Stimulated activated CD8-positive, alpha-beta memory T cell treated with anti-CD3 and anti-CD28 coated beads, Interleukin-2, amount 100 ng/mL, for 48 hours (primary cell): Measurements from ENCODE around the gene DENND11.

Experiments used
- DNase-seq, 2 donors: peaks; one replicate each; pipeline ENCODE4 v3.0.0-alpha.2; 2020; ENCODE audit warnings: low read depth in 2 of 2

DENND11 gene

DNA sequence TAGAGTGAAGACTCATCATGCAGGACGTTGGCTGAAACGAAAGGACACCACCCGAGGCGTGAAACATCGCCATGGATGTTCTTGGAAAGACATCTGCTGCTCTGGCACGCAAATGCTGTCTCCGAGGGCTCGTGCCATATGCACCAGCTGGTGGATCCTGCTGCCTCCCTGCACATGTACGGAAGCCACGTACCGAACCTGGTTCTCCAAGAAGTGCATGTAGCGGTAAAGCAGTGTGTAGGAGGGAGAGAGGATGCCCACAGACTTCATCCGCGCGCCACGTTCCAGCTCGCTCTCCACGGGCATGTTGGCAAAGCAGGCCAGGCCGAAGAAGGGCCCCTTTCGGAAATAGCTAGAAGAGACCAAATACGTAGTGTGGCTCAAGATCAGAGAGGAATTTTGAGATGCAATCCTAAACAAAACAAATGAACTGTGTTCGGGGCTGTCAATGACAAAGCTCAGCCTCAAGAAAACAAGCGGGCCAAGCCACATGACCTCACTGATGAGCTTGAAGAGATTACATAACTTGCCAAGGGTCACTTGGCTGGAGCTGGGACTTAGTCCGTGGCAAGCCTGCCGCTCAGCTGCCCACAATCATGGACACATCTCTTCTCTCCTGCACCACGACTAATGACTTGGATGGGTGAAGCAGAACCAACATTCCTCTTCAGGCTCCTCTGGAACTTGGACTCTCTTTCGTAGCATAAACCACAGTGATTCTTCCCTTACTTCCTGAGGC is 16.5 kb downstream of the DENND11 start:
- DNase-seq = no peak

DNA sequence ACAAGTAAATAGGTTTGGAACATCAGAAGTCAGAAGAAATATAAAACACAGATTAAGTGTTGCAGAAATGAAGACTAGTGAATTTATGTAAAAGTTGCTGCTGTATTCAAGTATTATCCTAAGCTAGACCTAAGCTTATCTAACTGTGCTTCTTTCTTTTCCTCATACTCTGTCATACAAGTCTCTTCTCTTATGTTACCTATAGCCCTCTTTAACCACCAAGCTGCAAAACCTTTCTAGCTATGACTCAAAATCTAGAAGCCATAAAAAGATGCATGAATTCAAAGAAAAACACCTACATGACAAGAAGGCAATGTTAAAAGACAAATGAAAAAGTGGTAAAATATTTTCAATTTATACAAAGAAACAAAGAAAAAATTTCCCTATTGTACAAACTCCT is 23.0 kb downstream of the DENND11 start:
- no peak for DNase-seq

DNA sequence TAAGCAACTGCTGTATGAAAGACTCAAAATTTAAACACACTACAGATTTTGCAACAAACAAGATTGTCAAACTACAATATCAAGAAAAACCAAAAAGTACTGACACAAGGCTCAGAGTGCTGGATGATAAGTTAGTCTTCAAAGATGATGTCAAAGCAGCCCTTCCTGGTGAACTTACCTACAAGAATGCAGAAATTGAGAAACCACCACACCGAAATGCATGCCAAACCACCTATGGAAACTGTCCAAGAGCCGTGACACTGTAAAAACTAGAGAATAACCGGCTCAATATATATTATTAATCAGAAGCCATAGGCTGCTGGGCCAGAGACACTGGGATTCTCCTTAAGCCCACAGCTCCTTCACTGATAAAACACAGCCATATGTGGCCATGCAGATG is 25.3 kb downstream of the DENND11 start:
- DNase-seq = no peak

DNA sequence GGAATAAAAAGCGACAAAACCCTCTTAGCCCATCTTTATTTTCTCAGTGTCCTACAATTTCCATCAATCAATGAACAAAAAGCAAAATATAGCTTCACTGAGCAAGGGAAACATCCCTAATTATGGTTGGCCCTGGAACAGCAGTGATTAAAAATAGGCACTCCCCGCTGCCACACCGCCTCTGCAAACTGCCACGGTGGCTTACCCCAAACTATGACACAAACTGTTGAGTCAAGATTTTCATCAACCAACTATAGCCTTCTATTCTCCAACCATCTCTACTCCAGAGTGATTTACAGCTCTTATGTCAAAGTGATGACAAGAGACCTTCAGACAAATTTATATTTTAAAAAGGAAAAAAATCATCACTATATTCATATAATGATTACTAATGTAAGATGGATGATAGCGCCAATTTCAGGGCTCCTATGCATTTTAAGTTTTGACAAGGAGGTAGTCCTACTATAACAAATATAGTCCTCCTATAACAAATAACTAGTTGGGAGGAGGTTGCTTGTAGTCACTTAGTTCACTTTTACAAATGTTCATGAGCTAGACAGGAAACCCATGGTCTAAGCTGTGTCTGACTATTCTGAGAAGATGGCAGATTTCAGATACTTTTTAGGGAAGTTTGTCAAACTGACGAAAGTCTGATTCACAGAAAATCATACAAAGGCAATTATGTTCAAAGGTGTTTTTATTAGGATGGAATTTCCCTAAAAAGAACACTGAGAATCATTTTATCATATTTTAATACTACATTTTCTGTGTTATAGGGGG is 26.3 kb downstream of the DENND11 start:
- no peak for DNase-seq

DNA sequence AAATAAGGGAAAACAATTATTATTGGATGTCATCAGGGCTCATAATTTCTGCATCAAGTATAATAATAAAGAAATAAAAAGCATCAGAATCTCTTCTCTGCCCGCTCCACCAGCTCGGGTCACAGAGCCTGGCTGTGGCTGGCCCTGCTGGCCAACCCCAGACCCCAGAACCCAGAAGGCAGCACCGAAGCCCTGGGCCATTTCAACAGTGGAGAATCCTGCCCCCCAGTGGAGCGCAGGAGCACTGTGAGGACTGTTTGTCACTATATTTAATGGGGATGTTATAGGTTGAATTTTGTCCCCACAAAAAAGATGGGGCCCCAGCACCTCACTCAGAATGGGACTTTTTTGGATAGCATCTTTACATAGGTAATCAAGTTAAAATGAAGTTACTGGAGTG is 27.3 kb downstream of the DENND11 start:
- no peak for DNase-seq

DNA sequence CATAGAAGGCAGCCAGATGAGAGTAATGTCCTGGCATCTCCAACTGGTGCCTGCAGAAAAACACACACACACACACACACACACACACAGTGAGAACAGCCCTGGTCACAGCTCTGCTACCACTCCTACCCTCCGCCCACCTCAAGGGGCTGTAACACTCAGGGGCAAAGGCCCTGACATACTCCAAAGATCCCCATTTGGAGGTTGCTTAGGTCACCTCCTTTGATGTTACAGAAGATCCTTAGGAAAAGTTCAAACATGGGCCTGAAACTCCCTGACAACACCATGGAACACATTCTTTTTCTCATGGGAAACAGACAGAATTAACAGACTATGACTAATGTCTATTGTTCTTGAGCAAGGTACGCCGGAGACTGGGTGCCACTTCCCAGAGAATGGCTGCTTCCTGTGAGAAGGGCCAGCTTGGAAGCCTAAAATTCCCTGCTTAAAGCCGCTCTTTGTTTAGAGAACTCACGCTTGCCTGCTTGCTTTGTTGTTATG is 27.7 kb downstream of the DENND11 start:
- DNase-seq = no peak

DNA sequence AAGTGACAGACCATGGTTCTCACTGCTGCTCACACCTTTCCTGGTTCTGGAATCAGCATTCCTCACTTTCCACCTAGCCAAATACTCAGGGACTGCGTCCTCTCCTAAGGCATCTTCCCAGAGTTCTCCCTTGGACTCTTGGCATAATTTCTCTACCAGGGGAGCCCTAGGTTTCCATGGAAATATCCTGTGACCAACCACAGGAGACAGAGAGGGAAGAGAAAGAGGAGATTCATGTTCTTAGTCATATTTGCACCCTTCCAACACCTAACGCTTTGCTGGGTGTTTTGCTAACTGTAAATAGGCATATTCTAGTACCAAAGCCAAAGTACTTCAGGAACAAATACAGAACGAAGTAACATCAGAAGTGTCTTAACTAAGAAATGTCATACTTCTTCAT is 28.6 kb downstream of the DENND11 start:
- no peak for DNase-seq

DNA sequence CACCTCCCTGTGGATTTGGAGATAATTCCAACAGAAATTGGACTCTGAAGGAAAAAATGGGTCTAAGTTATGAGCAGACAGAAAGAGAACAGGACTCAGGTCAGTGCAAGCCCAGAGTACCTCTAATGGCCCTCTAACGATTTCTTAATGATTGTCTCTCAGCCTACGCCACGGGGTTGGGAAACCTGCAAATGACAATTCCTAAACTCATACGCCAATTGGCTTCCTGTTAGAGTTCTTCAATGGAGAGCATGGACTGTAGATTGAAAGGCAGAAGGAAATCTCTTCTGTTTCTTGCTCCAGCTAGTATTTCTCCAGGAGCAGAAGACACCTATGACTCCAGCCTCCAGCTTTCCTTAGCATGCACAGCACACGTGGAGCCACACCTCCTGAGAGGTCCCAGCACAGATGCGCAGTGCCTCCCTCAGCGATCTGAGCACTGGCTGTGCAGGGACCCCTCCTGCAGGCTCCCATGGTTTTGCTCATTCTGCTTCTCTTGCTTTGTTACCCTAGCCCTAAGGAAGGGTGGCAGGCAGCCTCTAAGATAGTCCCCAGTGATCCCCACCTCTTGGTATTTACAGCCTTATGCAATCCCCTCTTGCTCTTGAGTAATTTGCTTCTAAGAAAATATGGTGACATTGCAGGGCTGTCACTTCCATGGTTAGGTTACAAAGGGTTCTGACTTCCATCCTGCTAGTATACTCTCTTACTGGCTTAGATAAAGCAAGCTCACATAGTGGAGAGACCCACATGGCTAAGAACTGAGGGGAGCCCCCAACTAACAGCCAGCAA is 30.1 kb downstream of the DENND11 start:
- DNase-seq = no peak

DNA sequence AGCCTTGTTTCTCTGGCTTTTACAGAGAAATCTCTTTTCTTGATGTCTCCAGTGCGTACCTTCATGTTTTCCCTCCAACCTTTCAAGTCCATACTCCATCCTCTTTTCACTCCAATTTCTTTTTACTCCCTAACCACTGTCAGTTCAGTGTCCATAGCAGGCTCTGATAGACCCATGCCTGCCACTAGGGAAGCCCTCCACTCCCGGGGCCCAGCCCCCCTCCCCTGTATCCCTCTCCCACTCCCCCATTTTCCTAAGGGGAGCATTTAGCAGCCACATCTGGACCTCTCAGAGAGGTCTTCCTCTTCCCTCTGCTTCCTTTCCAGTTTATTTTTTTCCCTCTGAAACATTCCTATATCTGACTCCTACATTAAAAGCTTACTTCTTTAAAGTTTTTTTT is 33.1 kb downstream of the DENND11 start:
- DNase-seq = no peak

DNA sequence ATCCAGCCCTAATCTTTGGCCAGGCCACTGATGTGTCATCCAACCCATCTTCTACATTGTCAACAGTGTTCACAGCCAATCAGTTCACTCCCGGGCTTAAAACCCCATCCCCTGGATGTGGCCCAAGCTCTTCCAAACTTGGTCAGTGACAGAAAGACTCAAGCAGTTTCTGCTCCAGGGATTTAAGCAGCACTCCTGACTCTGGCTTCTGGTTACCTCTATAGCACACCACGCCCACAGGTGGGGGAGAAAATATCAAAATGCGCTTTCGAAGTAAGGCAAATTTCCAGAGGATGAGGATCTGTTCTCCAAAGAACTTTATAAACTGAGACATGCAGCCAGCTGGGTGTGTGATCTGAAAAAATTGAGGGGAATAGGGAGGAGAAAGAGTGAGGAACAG is 35.9 kb downstream of the DENND11 start:
- no peak for DNase-seq

DNA sequence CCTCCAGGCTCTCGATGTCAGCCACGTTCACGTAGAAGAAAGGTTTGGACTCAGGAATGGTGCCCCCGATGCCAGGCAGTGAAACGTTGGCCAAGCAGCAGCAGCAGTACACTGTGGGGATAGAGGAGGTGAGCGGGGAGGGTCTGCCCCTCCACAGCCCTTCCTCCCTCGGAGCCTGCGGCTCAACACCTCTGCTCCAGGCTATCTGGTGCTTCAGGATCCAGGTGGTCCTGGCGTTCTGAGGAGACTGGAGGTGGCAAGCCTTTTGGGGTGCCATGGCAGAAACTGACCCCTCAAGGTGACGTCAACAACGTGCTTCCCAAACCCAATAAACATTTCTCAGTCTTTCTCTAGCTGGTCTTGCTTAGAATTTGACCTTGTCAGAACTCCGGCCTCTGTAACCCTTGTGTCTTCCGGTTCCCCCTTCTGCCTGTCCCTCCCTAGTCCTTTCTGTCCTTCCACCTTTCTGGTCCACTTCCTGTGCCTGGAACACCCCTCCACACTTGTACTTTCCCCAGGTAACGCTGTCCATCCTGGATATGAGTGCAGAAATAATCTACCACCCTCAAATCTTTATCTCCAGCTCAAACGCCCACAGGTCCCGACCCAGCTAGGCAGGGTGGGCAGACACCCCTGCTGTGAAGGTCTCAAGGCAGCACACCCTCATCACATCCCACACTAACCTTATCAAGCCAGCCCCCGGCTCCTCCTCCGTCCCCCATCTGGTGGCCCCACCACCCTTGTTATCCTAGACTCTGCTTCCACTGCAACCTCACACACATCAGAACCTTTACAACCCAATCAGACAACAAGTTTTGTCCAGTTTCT is 36.5 kb downstream of the DENND11 start:
- no peak for DNase-seq

DNA sequence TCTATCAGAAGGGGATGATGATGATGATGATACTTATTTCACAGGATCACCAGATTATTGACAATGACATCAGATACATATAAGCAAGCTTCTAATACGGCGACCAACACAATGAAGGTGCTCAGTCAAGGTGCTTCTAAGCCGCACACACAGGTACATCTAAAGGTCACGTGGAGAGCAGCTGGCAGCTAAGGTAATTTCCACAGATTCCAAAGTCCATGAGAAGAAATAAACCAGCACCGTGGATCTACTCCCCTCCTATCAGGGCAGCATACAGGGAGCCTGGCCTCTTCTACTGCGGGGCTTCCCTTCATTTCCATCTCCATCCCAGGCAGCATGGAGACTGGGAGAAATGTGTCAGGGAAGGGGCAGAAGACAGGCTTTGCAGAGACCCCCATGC is 37.5 kb downstream of the DENND11 start:
- DNase-seq = no peak

DNA sequence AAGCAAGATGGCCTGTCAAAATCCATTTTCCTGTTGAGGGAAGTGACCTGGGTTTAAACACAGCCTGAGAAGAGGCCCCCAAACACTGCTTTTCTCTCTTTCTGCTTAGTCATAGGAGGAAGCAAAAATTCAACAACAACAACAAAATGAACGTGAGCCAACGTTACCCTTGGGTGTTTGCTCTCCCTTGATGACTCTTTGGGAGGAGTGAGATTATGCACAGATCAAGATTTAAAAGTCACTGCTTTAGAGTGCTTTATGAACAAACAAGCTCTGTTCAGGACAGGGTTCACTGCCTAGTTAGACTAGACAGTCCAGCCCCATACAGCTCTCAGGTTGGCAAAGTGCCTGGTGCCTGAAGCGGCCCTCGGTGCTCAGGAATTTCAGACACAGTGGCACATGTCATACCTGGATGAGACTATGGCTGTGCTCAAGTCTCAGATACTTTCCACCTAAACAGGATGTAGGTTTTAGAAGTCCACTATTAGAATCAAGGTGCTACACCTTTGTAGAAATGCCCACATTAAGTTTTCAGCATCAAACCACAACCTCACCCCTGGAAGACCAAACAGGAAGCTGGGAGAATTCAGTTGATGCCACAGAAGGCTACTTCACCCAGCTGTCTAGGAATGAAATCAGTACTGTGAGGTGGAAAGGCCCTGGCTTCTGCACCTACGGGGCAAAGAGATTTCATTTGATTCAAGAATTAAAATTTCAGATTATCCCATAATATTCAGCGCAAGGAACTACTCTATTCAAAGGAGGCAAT is 38.7 kb downstream of the DENND11 start:
- DNase-seq = no peak

DNA sequence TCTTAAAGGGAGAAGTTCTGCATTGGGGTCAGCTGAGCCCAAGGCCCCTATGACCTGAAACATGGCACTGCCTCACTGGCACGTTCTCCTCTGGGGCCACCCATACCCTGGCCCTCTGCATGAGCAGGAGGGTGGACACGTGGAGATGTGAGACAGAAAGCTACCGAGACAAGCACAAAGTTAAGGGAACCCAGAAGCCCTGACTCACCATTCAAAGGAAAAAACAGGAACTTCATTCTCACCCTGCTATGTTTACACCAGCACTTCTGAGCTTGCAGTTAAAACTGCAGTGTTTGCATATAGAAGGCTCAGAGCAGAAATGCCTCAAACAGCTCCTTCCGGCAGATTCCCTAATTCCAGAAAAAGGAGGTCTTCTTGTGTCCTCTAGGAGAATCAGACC is 41.7 kb downstream of the DENND11 start:
- DNase-seq = no peak

DNA sequence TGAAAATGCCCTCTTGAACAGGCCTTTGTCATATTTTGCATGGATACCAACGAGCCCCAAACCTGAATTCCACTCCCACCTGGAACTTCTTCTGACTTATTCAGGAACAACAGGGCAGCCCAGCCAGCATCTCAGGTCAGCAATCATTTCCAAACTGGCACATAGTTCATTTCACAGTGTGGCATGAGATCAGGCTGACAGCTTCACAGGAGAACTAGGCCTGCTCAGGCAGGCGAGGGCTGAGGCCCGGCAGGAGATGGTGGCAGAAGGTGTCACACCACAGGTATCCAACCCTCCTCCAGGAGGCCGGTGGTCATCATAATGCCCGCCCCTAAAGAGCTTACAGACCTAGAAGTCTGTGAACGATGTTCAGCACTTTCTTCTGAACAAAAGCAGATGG is 42.5 kb downstream of the DENND11 start:
- no peak for DNase-seq

DNA sequence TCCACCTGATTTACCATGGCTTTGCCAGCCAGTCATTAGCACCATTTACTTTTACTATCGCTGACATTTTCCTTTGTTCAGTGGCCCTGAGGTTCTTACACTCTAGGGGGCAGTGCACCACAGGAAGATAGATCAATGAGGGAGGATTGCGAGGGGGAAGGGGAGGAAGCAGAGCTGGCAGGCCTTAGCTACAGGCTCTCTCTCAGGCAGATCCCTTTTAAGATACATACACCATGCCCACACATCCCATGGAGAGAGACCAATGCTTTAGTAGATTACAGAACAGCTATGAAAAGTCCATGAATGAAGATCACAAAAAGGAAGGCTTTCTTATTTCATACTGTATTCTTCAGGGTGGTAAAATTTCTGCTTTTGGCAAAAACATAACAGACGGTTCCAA is 47.4 kb downstream of the DENND11 start:
- DNase-seq = peak in 1 of 2 donors; percentile 25

DNA sequence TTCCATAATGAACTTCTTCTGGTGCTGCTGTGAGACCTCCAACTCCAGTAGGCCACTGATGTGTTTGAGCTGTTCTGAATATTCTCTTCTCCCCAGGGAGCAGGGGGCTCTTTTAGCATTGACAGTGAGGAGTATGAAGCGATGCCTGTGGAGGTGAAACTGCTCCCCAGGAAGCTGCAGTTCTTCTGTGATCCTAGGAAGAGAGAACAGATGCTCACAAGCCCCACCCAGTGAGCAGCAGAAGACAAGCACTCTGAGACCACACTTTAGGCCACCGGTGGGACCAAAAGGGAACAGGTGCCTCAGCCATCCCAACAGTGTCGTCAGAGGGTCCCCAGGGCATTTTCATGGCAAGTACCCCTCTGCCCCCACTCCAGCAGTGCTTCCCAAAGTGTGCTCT is 49.3 kb downstream of the DENND11 start:
- DNase-seq = no peak
